HG02678 (cell line): ENCODE results near the gene CARNS1.

ENCODE experiments used
- ATAC-seq: cut with Tn5 transposase; IDR thresholded peaks from one replicate; pipeline ENCODE4 v1.9.1; 2021; ENCODE audit warnings: mild to moderate bottlenecking, moderate library complexity; ENCODE audit not compliant: unreplicated experiment

The CARNS1 gene

GRCh38 chr11:67376063-67376820, 39.2 kb upstream of the CARNS1 start:
- ATAC-seq: no peak

DNA sequence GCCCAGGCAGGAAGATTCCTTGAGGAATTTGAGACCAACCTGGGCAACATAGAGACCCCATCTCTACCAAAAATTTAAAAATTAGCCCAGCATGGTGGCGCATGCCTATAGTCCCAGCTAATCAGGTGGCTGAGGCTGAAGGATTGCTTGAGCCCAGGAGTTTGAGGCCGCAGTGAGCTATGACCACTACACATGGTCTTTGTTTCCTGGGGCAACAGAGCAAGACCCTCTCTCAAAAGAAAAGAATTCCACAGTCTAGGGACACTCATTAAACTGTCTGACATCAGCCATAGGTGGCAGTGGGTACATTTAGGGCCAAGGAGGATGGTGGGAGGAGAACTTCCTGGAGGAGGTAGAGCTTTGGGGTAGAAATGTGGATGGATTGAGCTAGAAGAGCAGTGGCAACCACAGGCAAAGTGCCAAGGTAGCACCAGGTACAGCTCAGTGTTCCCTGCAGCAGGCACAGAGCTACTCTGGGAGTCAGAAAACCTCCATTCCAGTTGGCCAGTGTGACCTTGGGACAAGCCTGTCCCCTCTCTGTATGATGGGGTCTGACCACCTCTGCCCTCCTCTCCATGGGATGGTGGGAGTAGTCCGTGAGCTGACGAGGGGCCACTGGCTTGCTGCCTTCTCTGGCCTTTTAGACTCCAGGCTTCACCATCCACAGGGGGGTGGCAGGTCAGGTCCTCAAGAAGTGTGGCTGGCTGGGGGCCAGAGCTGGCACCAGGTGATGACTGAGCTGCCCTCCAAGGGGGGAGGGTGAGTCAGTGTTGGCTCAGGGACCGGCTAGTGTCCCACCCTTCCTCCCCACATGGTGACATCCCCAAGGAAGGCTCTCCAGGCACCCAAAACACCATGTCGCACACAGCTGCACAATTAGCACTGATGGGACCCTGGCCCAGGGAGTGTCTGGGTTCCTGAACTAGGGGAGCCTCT, 38.3 kb upstream of the CARNS1 start:
- ATAC-seq: no peak

DNA sequence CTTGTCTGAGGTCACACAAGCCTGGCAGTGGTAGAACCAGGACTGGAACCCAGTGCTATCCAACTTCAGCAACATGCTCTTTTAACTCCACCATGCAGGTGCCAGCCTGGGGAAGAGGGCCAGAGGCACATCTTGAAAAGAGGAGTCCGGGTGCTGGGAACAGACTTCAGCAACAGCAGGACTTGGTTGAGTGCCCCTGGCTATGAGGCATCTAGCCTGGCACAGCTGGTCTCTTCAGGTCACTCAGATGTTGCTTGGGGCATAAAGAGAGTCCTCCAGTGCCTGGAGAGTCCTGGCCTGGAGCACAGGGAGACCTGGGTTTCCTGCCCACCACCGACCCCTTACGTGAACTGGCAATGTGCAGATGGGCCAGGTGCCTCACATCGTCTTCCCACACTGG, 36.9 kb upstream of the CARNS1 start:
- ATAC-seq: no peak

GRCh38 chr11:67379061-67380058, 36.1 kb upstream of the CARNS1 start:
- ATAC-seq: no peak

DNA sequence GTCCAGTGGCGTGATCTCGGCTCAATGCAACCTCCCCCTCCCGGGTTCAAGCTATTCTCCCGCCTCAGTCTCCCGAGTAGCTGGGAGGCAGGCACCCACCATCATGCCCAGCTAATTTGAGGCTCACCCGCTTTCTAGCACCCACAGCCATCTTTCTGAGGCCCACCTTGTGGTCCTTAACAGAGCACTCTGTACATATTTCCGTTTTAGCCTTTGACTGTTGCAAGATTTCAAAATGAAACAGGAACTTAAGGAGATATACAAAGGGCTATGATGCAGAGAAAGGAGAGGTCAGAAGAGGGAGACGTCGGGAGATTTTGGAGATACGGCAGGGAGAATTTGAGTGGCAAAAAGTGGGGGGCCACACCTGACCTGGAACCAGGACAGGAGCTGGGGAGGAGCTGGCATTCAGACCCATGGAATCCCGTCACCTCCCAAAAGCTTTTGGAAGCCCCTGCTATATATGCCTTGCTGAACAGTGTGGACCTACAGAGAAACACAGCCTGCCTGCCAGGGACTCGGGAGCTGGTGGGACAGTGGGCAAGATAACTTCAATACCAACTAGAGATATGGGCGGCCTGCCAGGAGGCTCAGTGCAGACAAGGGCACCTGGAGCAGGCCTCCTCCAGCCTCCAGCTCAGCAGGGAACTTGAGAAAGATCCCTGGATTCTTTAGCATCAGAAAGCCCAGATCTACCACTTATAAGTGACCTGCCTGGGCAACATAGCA, 34.1 kb upstream of the CARNS1 start:
- no peak for ATAC-seq

GRCh38 chr11:67382276-67383136, 33.0 kb upstream of the CARNS1 start:
- ATAC-seq: peak; percentile 59

DNA sequence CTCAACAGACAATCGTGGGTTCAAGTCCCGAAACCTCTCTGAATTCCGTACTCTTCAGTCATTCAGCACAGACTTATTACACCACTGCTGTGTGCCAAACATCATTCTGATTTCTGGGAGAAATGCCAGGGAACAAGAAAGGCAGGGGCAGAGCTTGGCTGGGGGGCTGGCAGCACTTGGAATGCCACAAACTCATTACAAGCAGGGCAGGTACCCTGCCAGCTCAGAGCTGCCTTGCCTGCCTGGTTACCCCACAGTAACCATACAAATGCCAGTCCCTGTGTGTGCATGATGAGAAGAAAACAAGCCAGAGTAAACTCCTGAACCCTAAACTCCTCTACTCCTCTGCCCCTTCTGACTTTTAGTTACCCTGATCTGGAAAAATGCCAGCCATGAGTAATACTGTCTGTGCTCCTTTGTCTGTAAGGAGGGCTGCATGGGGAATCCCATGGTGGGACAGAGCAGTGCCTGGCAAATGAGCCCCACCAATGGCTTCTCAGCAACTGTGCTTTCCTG, 30.6 kb upstream of the CARNS1 start:
- no peak for ATAC-seq

- ATAC-seq: no peak
These were observed 28.4 kb upstream of the CARNS1 start for GRCh38 chr11:67387069-67387468.

- no peak for ATAC-seq
These were observed 28.0 kb upstream of the CARNS1 start for GRCh38 chr11:67387518-67387917.

DNA sequence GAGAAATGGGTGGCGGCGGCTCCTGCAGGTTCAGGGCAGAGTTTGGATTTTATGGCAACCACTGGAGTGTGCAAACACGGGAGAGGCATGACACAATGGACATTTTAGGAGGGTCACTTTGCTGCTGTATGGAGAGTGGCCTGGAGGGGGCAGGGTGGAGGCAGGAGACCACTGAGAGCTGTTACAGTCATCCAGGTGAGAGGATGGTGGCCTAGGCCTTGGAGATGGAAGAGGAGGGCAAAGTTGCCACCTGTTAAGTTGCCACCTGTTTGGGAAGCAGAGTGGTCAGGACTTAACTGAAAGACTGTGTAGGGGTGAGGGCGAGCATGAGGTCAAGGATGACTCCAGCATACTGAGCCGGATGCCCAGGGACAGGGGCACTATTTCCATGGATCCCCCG, 26.0 kb upstream of the CARNS1 start:
- ATAC-seq: no peak

DNA sequence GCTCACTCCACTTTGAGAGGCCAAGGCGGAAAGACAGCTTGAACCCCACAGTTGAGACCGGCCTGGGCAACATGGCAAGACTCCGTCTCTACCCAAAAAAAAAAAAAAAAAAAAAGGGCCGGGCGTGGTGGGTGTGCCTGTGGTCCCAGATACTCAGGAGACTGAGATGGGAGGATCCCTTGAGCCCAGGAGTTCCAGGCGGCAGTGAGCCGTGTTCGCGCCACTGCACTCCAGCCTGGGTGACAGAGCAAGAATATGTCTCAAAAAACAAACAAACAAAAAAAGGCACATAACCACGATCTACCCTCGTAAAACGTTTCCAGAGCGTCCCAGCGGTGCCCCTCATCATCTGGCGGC, 24.6 kb upstream of the CARNS1 start:
- no peak for ATAC-seq

GRCh38 chr11:67391304-67392182, 23.9 kb upstream of the CARNS1 start, which contains the start of gene RAD9A:
Gene RAD9A (plus strand): TSS chr11:67391986. CDS start chr11:67392045, 59 bp downstream.
- ATAC-seq: peak; percentile 66

- no peak for ATAC-seq
These were observed 23.2 kb upstream of the CARNS1 start for GRCh38 chr11:67392183-67392715.

- ATAC-seq: no peak
These were observed 22.0 kb upstream of the CARNS1 start for GRCh38 chr11:67393437-67393836.

GRCh38 chr11:67393990-67394389, 21.5 kb upstream of the CARNS1 start:
- no peak for ATAC-seq

DNA sequence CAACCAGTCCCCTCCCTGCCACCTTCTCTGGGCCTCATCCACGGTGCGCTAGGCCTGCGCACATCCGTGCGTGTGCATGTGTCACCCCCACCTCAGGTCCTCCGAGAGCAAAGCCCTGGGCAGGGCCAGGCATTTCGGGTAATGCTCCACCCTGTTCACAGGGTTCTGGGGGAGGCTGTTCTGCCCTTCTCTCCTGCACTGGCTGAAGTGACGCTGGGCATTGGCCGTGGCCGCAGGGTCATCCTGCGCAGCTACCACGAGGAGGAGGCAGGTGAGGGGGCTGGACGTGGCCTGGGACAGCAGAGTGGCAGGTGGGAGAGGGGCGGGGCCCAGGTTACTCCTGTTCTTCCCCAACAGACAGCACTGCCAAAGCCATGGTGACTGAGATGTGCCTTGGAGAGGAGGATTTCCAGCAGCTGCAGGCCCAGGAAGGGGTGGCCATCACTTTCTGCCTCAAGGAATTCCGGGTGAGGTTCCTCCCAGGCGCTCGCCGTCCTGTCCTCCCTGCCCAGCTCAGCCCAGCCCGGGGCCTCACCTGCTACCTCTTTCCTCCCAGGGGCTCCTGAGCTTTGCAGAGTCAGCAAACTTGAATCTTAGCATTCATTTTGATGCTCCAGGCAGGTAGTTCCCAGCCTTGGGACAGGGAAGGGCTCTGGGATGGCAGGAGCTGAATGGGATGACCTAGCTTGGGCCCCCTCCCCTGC, 19.8 kb upstream of the CARNS1 start:
- ATAC-seq: no peak

GRCh38 chr11:67396259-67396581, 19.3 kb upstream of the CARNS1 start:
- ATAC-seq: no peak
